Smooth muscle cell (in vitro differentiated cells): ENCODE results near the gene LPCAT2. TPM values are rescaled to one million over a fixed set of nuclear protein-coding genes. Genes with fewer than 3 reads are reported as not detected.

Source experiments
- DNase-seq: peaks from one replicate; lab custom pipeline; 2025; ENCODE audit not compliant: unreplicated experiment; lab: John Stamatoyannopoulos, UW
- H2AFZ ChIP-seq: fragments of 200-600 bp; sonication (generic); 2 replicates; pipeline ENCODE4 v1.6.0; 2016; ENCODE audit warnings: antibody characterized with exemption, low read depth, mild to moderate bottlenecking
- H3F3A ChIP-seq: fragments of 200-600 bp; sonication (generic); 2 replicates; pipeline ENCODE4 v1.6.0; 2017; ENCODE audit warnings: antibody characterized with exemption, low read depth
- H3K27ac ChIP-seq: fragments of 200-600 bp; sonication (generic); 2 replicates; pipeline ENCODE4 v1.5.1; 2016; ENCODE audit warnings: low read depth, mild to moderate bottlenecking
- H3K27me3 ChIP-seq: fragments of 200-600 bp; sonication (generic); 2 replicates; pipeline ENCODE4 v1.6.1; 2016; ENCODE audit warnings: low read depth, mild to moderate bottlenecking
- H3K36me3 ChIP-seq: fragments of 200-600 bp; sonication (generic); 2 replicates; pipeline ENCODE4 v1.5.1; 2016; ENCODE audit warnings: low read depth
- H3K4me1 ChIP-seq: fragments of 200-600 bp; sonication (generic); 2 replicates; pipeline ENCODE4 v1.5.1; 2016; ENCODE audit warnings: low read depth
- H3K4me2 ChIP-seq: fragments of 200-600 bp; sonication (generic); 2 replicates; pipeline ENCODE4 v1.6.0; 2016; ENCODE audit warnings: mild to moderate bottlenecking
- H3K4me3 ChIP-seq: fragments of 200-600 bp; sonication (generic); 2 replicates; pipeline ENCODE4 v1.5.1; 2016; ENCODE audit warnings: mild to moderate bottlenecking
- H3K79me2 ChIP-seq: fragments of 200-600 bp; sonication (generic); 2 replicates; pipeline ENCODE4 v1.6.0; 2016; ENCODE audit warnings: low read depth, mild to moderate bottlenecking
- H3K9ac ChIP-seq: fragments of 200-600 bp; sonication (generic); 2 replicates; pipeline ENCODE4 v1.6.0; 2016; ENCODE audit warnings: low read depth
- H3K9me3 ChIP-seq: fragments of 200-600 bp; sonication (generic); replicated peaks from 2 replicates; pipeline ENCODE4 v1.5.1; 2016; ENCODE audit warnings: low read depth
- H4K20me1 ChIP-seq: fragments of 200-600 bp; sonication (generic); 2 replicates; pipeline ENCODE4 v1.6.0; 2016; ENCODE audit warnings: low read depth
- polyA plus RNA-seq: library from polyadenylated mRNA; unstranded; fragments of >200 nt; fragmentation: Nextera tagmentation; extraction: Ambion mirVana; gene quantifications from 2 replicates; pipeline ENCODE4 v1.2.1, GENCODE V29; 2016
- total RNA-seq: library from RNA; depleted of rRNA; stranded (reverse); fragments of >200 nt; gene quantifications from 2 replicates; pipeline ENCODE4 v1.2.3, GENCODE V29; 2014
- TF ChIP-seq, protein P1 (sequence below): fragments of 200-600 bp; sonication (generic); IDR thresholded peaks from 2 replicates; pipeline ENCODE4 v1.5.1; 2017; ENCODE audit warnings: borderline replicate concordance, mild to moderate bottlenecking, antibody characterized with exemption; ENCODE audit not compliant: insufficient read depth, poor library complexity, severe bottlenecking

Gene LPCAT2
- total and polyA plus RNA-seq, 2 experiments from 2014 or later = 12.3 to 55.6 TPM

DNA sequence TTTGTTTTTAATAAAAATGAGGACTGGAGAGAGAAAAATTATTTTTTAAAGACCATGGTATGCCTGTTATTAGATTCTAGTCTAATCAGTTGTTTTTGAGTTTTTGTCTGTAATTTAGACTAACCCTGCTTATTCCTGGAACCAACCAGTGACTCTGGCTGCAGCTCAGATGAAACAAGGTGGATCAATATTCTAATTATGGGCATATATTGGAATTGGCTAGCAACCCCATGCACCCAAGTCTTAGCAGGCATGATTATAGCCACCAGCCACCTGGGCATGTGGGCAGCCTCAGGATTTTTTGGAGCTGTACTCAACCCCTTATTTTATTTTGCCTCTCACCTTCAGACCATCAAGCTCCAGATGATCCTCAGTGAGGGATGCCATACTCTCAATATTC lies 125.3 kb downstream of the LPCAT2 start:
- Histone ChIP-seq H3K27ac (no peak overlapping the region), H3K79me2 (no peaks in the 10 kb centered on the region), H3K9ac (no peak overlapping the region), H3F3A (no peaks in the 10 kb centered on the region), H3K4me3 (no peak overlapping the region), H4K20me1 (no peaks in the 10 kb centered on the region), H3K36me3 (no peaks in the 10 kb centered on the region), H3K4me2 (no peak overlapping the region), H3K27me3 (peaks cover 3% of the 10 kb centered on the region), H3K9me3 (peaks cover 4% of the 10 kb centered on the region), H3K4me1 (peaks cover 11% of the 10 kb centered on the region), H2AFZ (no peak overlapping the region)
- DNase-seq = no peak
- TF ChIP-seq, protein P1, sequence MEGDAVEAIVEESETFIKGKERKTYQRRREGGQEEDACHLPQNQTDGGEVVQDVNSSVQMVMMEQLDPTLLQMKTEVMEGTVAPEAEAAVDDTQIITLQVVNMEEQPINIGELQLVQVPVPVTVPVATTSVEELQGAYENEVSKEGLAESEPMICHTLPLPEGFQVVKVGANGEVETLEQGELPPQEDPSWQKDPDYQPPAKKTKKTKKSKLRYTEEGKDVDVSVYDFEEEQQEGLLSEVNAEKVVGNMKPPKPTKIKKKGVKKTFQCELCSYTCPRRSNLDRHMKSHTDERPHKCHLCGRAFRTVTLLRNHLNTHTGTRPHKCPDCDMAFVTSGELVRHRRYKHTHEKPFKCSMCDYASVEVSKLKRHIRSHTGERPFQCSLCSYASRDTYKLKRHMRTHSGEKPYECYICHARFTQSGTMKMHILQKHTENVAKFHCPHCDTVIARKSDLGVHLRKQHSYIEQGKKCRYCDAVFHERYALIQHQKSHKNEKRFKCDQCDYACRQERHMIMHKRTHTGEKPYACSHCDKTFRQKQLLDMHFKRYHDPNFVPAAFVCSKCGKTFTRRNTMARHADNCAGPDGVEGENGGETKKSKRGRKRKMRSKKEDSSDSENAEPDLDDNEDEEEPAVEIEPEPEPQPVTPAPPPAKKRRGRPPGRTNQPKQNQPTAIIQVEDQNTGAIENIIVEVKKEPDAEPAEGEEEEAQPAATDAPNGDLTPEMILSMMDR = no peak

Other genes starting within 250 kb of the LPCAT2 start
- gene IRX6, start 184.9 kb upstream of the LPCAT2 start, total RNA-seq = not detected in 2 replicates
- not detected in 2 replicates for gene IRX6, start 184.9 kb upstream of the LPCAT2 start, polyA plus RNA-seq
- gene MMP2, start 29.9 kb upstream of the LPCAT2 start, total RNA-seq = 431 and 446 TPM in 2 replicates
- 688 and 746 TPM in 2 replicates for gene MMP2, start 29.9 kb upstream of the LPCAT2 start, polyA plus RNA-seq
- 8.3 and 10.4 TPM in 2 replicates for gene CAPNS2, start 57.6 kb downstream of the LPCAT2 start, total RNA-seq
- 3.0 and 5.5 TPM in 2 replicates for gene CAPNS2, start 57.6 kb downstream of the LPCAT2 start, polyA plus RNA-seq
- gene SLC6A2, start 146.9 kb downstream of the LPCAT2 start, total RNA-seq = 0.22 and 1.2 TPM in 2 replicates
- gene SLC6A2, start 146.9 kb downstream of the LPCAT2 start, polyA plus RNA-seq = 0.33 TPM in 1 of 2 replicates, not detected in the other